Peyer's patch (tissue), 4 donors: ENCODE results near the gene TMEM109. TPM values are rescaled to one million over a fixed set of nuclear protein-coding genes. Genes with fewer than 3 reads are reported as not detected.

Experiments used
- DNase-seq, 3 donors: peaks; one replicate each; pipeline ENCODE4 v3.0.0-alpha.2; 2017 to 2019
- H3K27ac ChIP-seq, 4 donors: fragments of 200-600 bp; sonication (generic); one replicate each; pipeline ENCODE4 v1.5.1; 2016 to 2019
- H3K27me3 ChIP-seq, 2 donors: fragments of 200-600 bp; sonication (generic); one replicate each; pipeline ENCODE4 v1.5.1; 2019
- H3K36me3 ChIP-seq, 3 donors: fragments of 200-600 bp; sonication (generic); one replicate each; pipeline ENCODE4 v1.5.1; 2016 to 2019
- H3K4me1 ChIP-seq, 4 donors: fragments of 200-600 bp; sonication (generic); one replicate each; pipeline ENCODE4 v1.5.1; 2016 to 2019
- H3K4me3 ChIP-seq, 4 donors: fragments of 200-600 bp; sonication (generic); 1 replicate in 3 of 4; 2 replicates in 1 of 4; pipeline ENCODE4 v1.5.1; 2016 to 2019; ENCODE audit warnings: mild to moderate bottlenecking in 1 of 4
- H3K9me3 ChIP-seq, 4 donors: fragments of 200-600 bp; sonication (generic); one replicate each; pipeline ENCODE4 v1.5.1; 2016 to 2019; ENCODE audit warnings: mild to moderate bottlenecking in 1 of 4
- CTCF ChIP-seq, 6 experiments: fragments of 450-650 bp in 4 of 6; fragments of 200-600 bp in 2 of 6; sonication (generic) in 1 of 6; IDR thresholded peaks; one replicate each; pipeline ENCODE4 v1.5.1; 2017 to 2019; ENCODE audit warnings: antibody characterized with exemption in 6 of 6, mild to moderate bottlenecking in 3 of 6, moderate library complexity in 1 of 6
- POLR2A ChIP-seq, 2 donors: fragments of 450-650 bp; IDR thresholded peaks; one replicate each; pipeline ENCODE4 v1.5.1; 2017; ENCODE audit warnings: antibody characterized with exemption in 2 of 2, mild to moderate bottlenecking in 2 of 2, moderate library complexity in 2 of 2
- total RNA-seq, 4 donors: library from RNA; depleted of rRNA; stranded (reverse); fragments of >200 nt; gene quantifications; one replicate each; pipeline ENCODE4 v1.1.0, GENCODE V29; 2016

The TMEM109 gene
- total RNA-seq, 4 donors from 2014 or later, result 26.3 to 40.5 (median 36.6) TPM

- DNase-seq, result peak in 2 of 3 donors; percentile 81 to 84
- Histone ChIP-seq H3K4me1 (peaks cover 0 to 9% (median 4%) of the 10 kb centered on the region in 4 donors), H3K36me3 (no peaks in the 10 kb centered on the region), H3K27ac (peak within 1 kb of the TSS; percentile 67 to 76 (median 71)), H3K9me3 (no peaks in the 10 kb centered on the region), H3K27me3 (no peaks in the 10 kb centered on the region), H3K4me3 (peak within 1 kb of the TSS; percentile 40 to 43 (median 41))
- TF ChIP-seq POLR2A (IDR thresholded peaks at IDR 0.05) (no peak), CTCF (IDR thresholded peaks at IDR 0.05) (no peak)
Measured at GRCh38 chr11:60971520-60971919, 57.6 kb downstream of the TMEM109 start, which contains the start of gene CD6. Gene CD6, plus strand, starts transcription at chr11:60971680. Its CDS starts 186 bp downstream, at chr11:60971866.

- Histone ChIP-seq H3K9me3 (no peaks in the 10 kb centered on the region), H3K36me3 (no peaks in the 10 kb centered on the region), H3K27me3 (no peaks in the 10 kb centered on the region), H3K4me3 (peak overlapping the region; percentile 40 to 43 (median 41)), H3K4me1 (peaks cover 0 to 9% (median 4%) of the 10 kb centered on the region in 4 donors), H3K27ac (peak overlapping the region; percentile 67 to 76 (median 71))
- TF ChIP-seq POLR2A (IDR thresholded peaks at IDR 0.05) (no peak), CTCF (IDR thresholded peaks at IDR 0.05) (no peak)
- no peak for DNase-seq
Measured at GRCh38 chr11:60972182-60973030, 58.4 kb downstream of the TMEM109 start.

Other genes starting within 250 kb of the TMEM109 start
- gene MS4A8, start 214.5 kb upstream of the TMEM109 start, total RNA-seq, result 100 to 1,000 TPM in 3 of 4 donors, 10 to 100 TPM in 1; 13.2 to 541 (median 356) TPM
- 1 to 10 TPM in 1 of 4 donors, not detected in 3; 2.4 TPM for gene MS4A18, start 189.4 kb upstream of the TMEM109 start, total RNA-seq
- 1 to 10 TPM in 1 of 4 donors, under 1 TPM in 1, not detected in 2; 0.54 to 1.6 TPM for gene MS4A15, start 157.3 kb upstream of the TMEM109 start, total RNA-seq
- gene MS4A10, start 128.8 kb upstream of the TMEM109 start, total RNA-seq, result 100 to 1,000 TPM in 3 of 4 donors, 1 to 10 TPM in 1; 5.0 to 338 (median 221) TPM
- 10 to 100 TPM in 2 of 4 donors, 1 to 10 TPM in 2; 8.7 to 33.0 (median 12.4) TPM for gene CCDC86, start 72.0 kb upstream of the TMEM109 start, total RNA-seq
- 10 to 100 TPM in 1 of 4 donors, 1 to 10 TPM in 3; 1.5 to 18.2 (median 2.6) TPM for gene PTGDR2, start 58.2 kb upstream of the TMEM109 start, total RNA-seq
- 1 to 10 TPM in 1 of 4 donors, not detected in 3; 2.1 TPM for gene ZP1, start 46.6 kb upstream of the TMEM109 start, total RNA-seq
- 10 to 100 TPM; 36.1 to 53.4 (median 46.5) TPM for gene PRPF19, start 7.6 kb upstream of the TMEM109 start, total RNA-seq
- gene TMEM132A, start 10.3 kb downstream of the TMEM109 start, total RNA-seq, result 10 to 100 TPM in 1 of 4 donors, 1 to 10 TPM in 3; 1.6 to 28.9 (median 4.0) TPM
- gene SLC15A3, start 38.0 kb downstream of the TMEM109 start, total RNA-seq, result 10 to 100 TPM in 1 of 4 donors, 1 to 10 TPM in 3; 3.7 to 61.9 (median 8.8) TPM
- gene CD6, start 57.5 kb downstream of the TMEM109 start, total RNA-seq, result 10 to 100 TPM in 1 of 4 donors, 1 to 10 TPM in 3; 3.3 to 15.7 (median 4.7) TPM
- gene CD5, start 188.3 kb downstream of the TMEM109 start, total RNA-seq, result 1 to 10 TPM; 1.5 to 8.3 (median 3.7) TPM
- 10 to 100 TPM; 28.9 to 56.9 (median 40.3) TPM for gene VPS37C, start 247.3 kb downstream of the TMEM109 start, total RNA-seq